Inflammatory macrophage treated with lipopolysaccharide for 4 hours (primary cell): ENCODE results near the gene DLG3.
"Not testable (repeated sequence)": the region's sequence is repeated elsewhere in the genome, so short reads cannot be mapped to it uniquely, and the experiment has no call there.

Experiments used
- DNase-seq: peaks from one replicate; pipeline ENCODE4 v3.0.0-alpha.2; 2020

DLG3 gene

GRCh38 chrX:70477734-70478075 lies 33.1 kb downstream of the DLG3 start:
- no peak for DNase-seq

- no peak for DNase-seq
Measured at GRCh38 chrX:70478526-70479245, 34.1 kb downstream of the DLG3 start.

DNA sequence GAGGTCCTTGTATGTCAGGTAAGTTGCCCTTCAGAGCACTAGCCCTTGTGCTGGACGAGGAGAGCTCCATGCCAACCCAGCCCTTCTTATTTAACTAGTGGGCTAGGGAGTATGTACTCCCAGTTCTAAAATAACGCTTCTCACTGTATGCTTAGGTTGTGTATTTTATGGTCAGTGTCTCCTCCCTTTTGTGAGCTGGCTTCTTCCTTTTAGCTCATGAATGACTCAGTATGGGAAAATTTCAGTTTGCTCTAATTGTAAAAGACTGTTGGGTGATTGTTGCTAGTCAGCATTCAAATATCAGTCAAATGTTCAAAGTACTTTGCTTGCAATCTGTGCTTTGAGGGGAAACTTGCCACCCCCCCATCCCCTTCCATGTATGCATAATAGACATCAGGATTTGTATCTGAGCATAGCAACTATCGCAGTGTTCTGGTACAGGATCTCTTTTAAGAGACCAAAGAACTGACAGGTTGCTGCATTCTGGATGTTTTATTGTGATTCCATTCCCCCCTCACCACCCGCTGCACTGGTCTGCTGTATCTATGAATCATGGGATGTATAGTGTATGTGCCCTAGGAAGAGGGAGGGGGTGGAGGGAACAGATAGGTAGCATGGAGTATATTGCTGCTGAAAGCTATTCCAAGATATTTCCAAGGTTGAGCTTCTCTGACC lies 34.7 kb downstream of the DLG3 start:
- peak; percentile 38 for DNase-seq

GRCh38 chrX:70479922-70480659 lies 35.5 kb downstream of the DLG3 start:
- DNase-seq = no peak

- DNase-seq = no peak
Measured at GRCh38 chrX:70480660-70481018, 36.0 kb downstream of the DLG3 start.

DNA sequence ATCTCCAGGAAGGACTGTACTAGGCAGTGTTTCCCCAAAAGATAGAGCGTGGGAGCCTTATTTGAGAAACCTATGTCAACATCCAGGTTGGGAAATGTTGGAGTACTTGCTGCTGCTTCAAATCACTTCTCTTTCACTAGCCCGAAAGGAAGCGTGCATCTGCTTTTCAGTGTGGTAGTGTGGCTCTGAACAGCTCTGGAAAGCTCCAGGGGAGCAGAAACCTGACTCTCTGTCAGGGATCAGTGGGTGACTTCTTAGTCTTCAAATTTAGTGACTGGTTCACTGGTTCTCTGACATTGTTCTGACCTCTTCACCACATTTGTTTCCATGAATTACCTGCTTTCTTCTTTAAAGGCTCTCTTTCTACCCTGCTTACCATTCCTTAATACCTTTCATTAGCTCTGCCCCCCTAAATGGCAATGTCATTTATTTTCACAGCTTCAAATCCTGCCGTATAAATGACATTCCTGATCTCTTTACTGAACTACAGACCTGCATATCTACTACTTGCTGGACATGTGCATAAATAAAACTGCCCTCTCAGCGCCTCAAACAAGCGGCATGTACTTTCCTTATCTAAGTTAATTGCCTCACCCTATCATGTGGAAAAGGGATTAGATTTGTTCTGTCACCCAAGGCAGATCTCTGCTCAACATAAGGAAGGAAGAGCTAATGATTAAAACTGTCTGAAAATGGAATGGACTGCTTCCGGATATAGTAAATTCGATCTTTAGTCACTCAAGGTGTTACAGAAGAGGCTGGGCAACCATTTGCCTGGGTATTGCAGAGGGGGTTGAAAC lies 37.0 kb downstream of the DLG3 start:
- DNase-seq = peak; percentile 81

- DNase-seq = peak; percentile 18
Measured at GRCh38 chrX:70482300-70482699, 37.7 kb downstream of the DLG3 start.

DNA sequence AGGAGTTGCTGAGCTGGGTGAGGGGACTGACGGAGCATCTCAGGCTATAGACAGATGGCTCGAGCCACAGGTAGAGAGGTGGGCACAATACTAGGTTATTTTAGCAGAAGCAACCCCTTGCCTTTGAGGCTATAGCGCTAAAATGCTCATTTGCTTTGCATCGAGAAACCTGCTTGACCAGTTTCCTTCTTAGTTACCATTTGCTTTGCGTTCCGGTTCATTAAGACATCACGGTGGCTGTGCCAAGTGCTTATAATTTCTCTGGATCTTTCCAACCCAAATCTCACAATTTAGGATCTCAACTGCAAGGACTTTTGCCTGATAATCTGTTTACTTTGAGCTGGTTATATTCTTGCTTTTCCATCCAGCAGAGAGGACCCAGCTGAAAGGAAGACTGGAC lies 40.8 kb downstream of the DLG3 start:
- DNase-seq = no peak

DNA sequence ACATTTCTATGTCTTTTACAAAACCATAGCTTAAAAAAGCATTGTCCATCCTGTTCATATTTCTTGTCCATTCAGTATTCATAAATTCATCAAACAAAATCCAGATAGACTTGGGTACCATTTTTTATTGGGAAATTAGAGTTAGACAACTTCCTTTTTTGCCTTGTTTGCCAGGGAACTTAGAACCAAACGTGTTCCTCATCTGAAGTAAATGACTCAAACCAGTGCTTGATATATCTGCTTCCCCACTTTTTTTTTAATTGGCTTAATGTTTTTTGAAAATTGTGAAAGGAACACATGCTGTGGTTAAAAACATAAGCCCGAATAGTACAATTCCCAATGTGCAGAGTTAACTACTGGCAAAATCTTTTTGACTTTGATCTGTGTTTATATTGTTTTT lies 44.2 kb downstream of the DLG3 start:
- peak; percentile 35 for DNase-seq

- peak; percentile 46 for DNase-seq
Measured at GRCh38 chrX:70494441-70494840, 49.8 kb downstream of the DLG3 start.

DNA sequence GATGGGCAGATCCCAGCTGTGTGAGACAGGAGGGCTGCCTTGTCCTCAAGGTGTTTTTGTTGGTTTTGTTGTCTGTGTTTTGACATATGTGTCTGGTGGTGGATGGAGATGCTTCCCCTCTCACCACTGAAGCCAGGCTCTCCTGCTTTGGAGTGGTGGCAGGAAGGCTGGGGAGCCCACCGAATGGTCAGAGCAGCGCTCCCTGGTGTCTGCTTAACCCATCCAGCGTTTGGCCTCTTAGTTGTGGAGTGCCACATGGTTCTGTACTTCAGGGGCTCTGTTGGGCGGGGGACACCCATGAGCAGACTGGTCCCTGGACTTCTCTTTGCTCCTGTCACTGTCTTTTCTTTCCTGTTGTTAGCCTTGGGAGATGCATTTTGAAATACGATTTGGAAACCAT lies 51.9 kb downstream of the DLG3 start:
- DNase-seq = no peak

GRCh38 chrX:70497026-70497425 lies 52.4 kb downstream of the DLG3 start:
- no peak for DNase-seq

- no peak for DNase-seq
Measured at GRCh38 chrX:70498129-70498528, 53.5 kb downstream of the DLG3 start.

- no peak for DNase-seq
Measured at GRCh38 chrX:70500826-70501225, 56.2 kb downstream of the DLG3 start.

- no peak for DNase-seq
Measured at GRCh38 chrX:70504772-70505450, 60.3 kb downstream of the DLG3 start.

- no peak for DNase-seq
Measured at GRCh38 chrX:70505451-70505841, 60.8 kb downstream of the DLG3 start.

DNA sequence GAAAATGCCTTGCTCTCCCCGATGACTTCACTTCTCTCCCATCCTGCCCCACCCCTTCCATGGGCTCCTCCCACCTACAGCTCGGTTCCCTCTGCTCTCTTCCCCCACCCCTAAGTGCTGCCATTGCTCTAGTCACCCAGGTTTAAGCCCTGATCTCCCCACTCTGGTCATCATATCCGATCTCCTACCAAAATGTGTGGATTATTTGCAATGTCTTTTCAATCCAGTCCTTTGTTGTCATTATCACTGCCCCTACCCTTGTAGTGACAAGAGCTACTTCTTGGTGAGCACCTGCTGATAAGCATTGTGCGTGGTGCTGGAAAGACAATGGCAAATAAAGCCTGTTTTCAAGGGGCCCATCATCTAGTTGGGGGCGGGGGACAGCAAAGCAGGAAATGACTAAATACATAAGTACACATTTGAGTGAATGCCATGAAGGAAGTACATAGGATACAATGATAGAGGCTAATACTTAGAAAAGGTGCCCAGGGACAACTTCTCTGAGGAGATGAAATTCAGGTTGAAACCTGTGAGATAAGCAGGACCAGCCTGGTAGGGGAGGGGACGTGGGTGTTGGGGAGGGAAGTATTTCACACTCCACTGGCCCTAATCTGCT lies 63.8 kb downstream of the DLG3 start:
- DNase-seq = no peak

DNA sequence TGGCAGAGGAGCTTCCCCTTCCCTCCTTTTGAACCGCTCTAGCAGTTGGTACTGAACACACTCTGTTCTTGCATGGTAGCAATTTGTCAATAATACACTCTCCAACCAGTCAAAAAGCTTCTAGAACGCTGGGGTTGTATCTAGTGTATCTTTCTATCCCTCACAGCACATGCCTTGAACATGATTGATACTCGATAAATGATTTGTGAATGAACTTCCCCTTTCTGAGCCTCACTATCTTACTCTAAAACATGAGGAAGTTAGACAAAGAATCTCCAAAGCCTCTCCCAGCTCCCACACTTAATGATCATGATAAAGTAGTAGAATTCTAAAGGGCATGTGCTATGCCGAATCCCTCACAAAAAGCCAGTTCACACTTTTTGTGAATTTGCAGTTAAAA lies 64.4 kb downstream of the DLG3 start:
- no peak for DNase-seq

DNA sequence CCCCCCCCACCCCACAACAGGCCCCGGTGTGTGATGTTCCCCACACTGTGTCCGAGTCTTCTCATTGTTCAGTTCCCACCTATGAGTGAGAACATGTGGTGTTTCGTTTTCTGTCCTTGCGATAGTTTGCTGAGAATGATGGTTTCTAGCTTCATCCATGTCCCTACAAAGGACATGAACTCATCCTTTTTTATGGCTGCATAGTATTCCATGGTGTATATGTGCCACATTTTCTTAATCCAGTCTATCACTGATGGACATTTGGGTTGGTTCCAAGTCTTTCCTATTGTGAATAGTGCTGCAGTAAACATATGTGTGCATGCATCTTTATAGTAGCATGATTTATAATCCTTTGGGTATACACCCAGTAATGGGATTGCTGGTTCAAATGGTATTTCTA lies 70.6 kb downstream of the DLG3 start:
- DNase-seq = not testable (repeated sequence)

- DNase-seq = not testable (repeated sequence)
Measured at GRCh38 chrX:70515692-70516091, 71.1 kb downstream of the DLG3 start.

GRCh38 chrX:70525733-70526132 lies 81.1 kb downstream of the DLG3 start:
- DNase-seq = no peak

DNA sequence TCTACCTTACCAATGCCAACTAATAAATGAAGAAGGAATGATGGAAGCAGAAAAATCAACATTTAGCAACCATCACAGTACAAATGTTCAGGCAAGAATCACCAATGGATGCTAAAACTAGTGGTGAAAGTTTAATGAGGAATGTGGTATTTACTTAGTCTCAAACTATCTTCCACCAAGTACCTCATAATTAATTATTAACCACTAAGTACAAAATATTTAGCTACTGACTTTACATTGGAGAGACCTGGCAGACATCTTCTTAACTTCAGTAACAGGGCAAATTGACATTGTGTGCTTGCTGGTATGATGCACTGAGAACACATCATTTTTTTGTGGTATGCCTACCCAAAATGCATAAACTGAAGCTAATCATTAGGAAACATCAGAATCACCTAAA lies 82.4 kb downstream of the DLG3 start:
- no peak for DNase-seq
